K562 (cell line): ENCODE results near the gene TMEM39B. TPM values are rescaled to one million over a fixed set of nuclear protein-coding genes. Genes with fewer than 3 reads are reported as not detected.
A peak's percentile ranks its signal among the peaks of the same experiment; 100 is the strongest.

Source experiments
- BRD9 ChIP-seq: fragments of 450-650 bp; IDR thresholded peaks from 2 replicates; pipeline ENCODE4 v1.6.1; 2018; ENCODE audit warnings: low read depth; ENCODE audit not compliant: partially characterized antibody
- ELF1 ChIP-seq: fragments of 200-800 bp; sonication (Bioruptor generic); IDR thresholded peaks from 2 replicates; pipeline ENCODE4 v1.6.1; 2016; ENCODE audit warnings: missing genetic modification characterization, missing compliant biosample characterization
- ETS1 ChIP-seq: conservative IDR thresholded peaks from 2 replicates; pipeline ENCODE4 v1.6.1; 2011; ENCODE audit warnings: low read depth, mild to moderate bottlenecking, low read length; ENCODE audit not compliant: control insufficient read depth
- MTA3 ChIP-seq: fragments of 450-650 bp; formaldehyde crosslinking; IDR thresholded peaks from 2 replicates; pipeline ENCODE4 v1.6.1; 2017; ENCODE audit warnings: mild to moderate bottlenecking, borderline replicate concordance
- NCOR1 ChIP-seq: fragments of 450-650 bp; IDR thresholded peaks from 2 replicates; pipeline ENCODE4 v1.6.1; 2016; ENCODE audit warnings: mild to moderate bottlenecking, moderate library complexity
- NRF1 ChIP-seq, 2 experiments: fragments of 450-650 bp; IDR thresholded peaks in 1 of 2; conservative IDR thresholded peaks in 1 of 2; 2 replicates each; pipeline ENCODE4 v1.6.1; 2014; ENCODE audit warnings: mild to moderate bottlenecking in 2 of 2
- PHF8 ChIP-seq: fragments of 200-600 bp; sonication (generic); IDR thresholded peaks from 2 replicates; pipeline ENCODE4 v1.6.1; 2012; ENCODE audit warnings: mixed run types, mild to moderate bottlenecking, inconsistent platforms, low read length, moderate library complexity, borderline replicate concordance
- RCOR1 ChIP-seq, 2 experiments: IDR thresholded peaks; 2 replicates each; pipeline ENCODE4 v1.6.1; 2012; ENCODE audit warnings: low read depth in 2 of 2, low read length in 2 of 2, borderline replicate concordance in 1 of 2, improper control_type of control experiment in 1 of 2
- SIN3B ChIP-seq: fragments of 450-650 bp; IDR thresholded peaks from 2 replicates; pipeline ENCODE4 v1.6.1; 2017; ENCODE audit warnings: low read depth, mild to moderate bottlenecking, moderate library complexity
- STAT5B ChIP-seq: fragments of 250-450 bp; sonication (Bioruptor Pico); IDR thresholded peaks from 2 replicates; pipeline ENCODE4 v1.8.0; 2021; ENCODE audit warnings: mild to moderate bottlenecking, inconsistent platforms
- SUPT5H ChIP-seq: fragments of 450-650 bp; IDR thresholded peaks from 2 replicates; pipeline ENCODE4 v1.6.1; 2016
- TCF3 ChIP-seq: sonication (generic); formaldehyde crosslinking; IDR thresholded peaks from 2 replicates; pipeline ENCODE4 v1.4.0; 2020; ENCODE audit warnings: mild to moderate bottlenecking, missing genetic modification reagents
- TEAD4 ChIP-seq, 2 experiments: sonication (generic) in 1 of 2; formaldehyde crosslinking in 1 of 2; IDR thresholded peaks; 2 replicates each; pipeline versions ENCODE4 v1.6.1 to v1.8.0; 2012 to 2022; ENCODE audit warnings: borderline replicate concordance in 1 of 2, inconsistent platforms in 1 of 2, low read length in 1 of 2, mild to moderate bottlenecking in 1 of 2, missing genetic modification reagents in 1 of 2
- XRCC5 ChIP-seq: fragments of 200-400 bp; formaldehyde crosslinking; IDR thresholded peaks from 2 replicates; pipeline ENCODE4 v1.6.1; 2017; ENCODE audit warnings: low read depth, mild to moderate bottlenecking, low read length
- YBX1 ChIP-seq: fragments of 450-650 bp; IDR thresholded peaks from 2 replicates; pipeline ENCODE4 v1.7.1; 2016; ENCODE audit warnings: mild to moderate bottlenecking
- ZBTB49 ChIP-seq: sonication (generic); formaldehyde crosslinking; IDR thresholded peaks from 2 replicates; pipeline ENCODE4 v1.8.0; 2022; ENCODE audit warnings: missing genetic modification reagents, mild to moderate bottlenecking, borderline replicate concordance
- ZKSCAN1 ChIP-seq: fragments of 150-350 bp; IDR thresholded peaks from 2 replicates; pipeline ENCODE4 v1.6.1; 2016; ENCODE audit warnings: low read depth, low read length
- polyA plus RNA-seq, 8 experiments: library from polyadenylated mRNA; depleted of rRNA in 4 of 8; stranded (reverse) in 5 of 8; unstranded in 3 of 8; fragments of >200 nt; fragmentation: Nextera tagmentation in 2 of 8; fragmentation: Illumina TruSeq in 1 of 8; extraction: Ambion mirVana in 2 of 8; extraction: Trizol in 1 of 8; gene quantifications; 2 replicates each; pipeline versions ENCODE4 v1.2.1 to v1.2.3, GENCODE V29; 2011 to 2014; ENCODE audit warnings: inconsistent platforms in 1 of 8, missing spikeins in 1 of 8
- total RNA-seq, 7 experiments: library from RNA; depleted of rRNA in 6 of 7; stranded (reverse); fragments of >200 nt in 6 of 7; fragmentation: Illumina TruSeq in 2 of 7; extraction: Trizol in 2 of 7; gene quantifications; 2 replicates each; pipeline versions ENCODE4 v1.2.1 to v1.2.3, GENCODE V29; 2011 to 2021; ENCODE audit warnings: low replicate concordance in 1 of 7
- TF ChIP-seq, protein P1 (sequence below), 2 experiments: fragments of 450-650 bp; conservative IDR thresholded peaks; 2 replicates each; pipeline ENCODE4 v1.6.1; 2017; ENCODE audit warnings: mild to moderate bottlenecking in 2 of 2, moderate library complexity in 2 of 2
- TF ChIP-seq, protein P2 (sequence below), 2 experiments: fragments of 450-650 bp; IDR thresholded peaks; 2 replicates each; pipeline ENCODE4 v1.6.1; 2018; ENCODE audit warnings: mild to moderate bottlenecking in 2 of 2, low read depth in 1 of 2; ENCODE audit not compliant: partially characterized antibody in 2 of 2

The TMEM39B gene
- total and polyA plus RNA-seq, 9 of the 15 experiments (the other 6 are each of a cell fraction or from before 2014, with no cell fraction given), result 0.92 to 28.5 (median 9.7) TPM

- TF ChIP-seq ETS1 (no peak), SIN3B (no peak), NRF1 (conservative IDR thresholded peaks at IDR 0.05 in 1 of 2, IDR thresholded peaks at IDR 0.05 in 1 of 2) (0 out of 4 replicates have a peak, but pooled peaks of 1 of the 2 experiments have one; percentile 14), SUPT5H (0 out of 2 replicates have a peak, but pooled peaks have one; percentile 5), XRCC5 (0 out of 2 replicates have a peak, but pooled peaks have one; percentile 40), NCOR1 (peak; percentile 56), RCOR1 (IDR thresholded peaks at IDR 0.05; ENCODE audit: borderline replicate concordance in 1 of 2, low read depth in 2 of 2, low read length in 2 of 2) (peak in 1 of 2 experiments; percentile 82; a peak in 1 of 4 replicates), ZBTB49 (CRISPR knock-in tag) (no peak), PHF8 (no peak), STAT5B (CRISPR knock-in tag) (no peak), TCF3 (CRISPR knock-in tag) (peak; percentile 37; the same call in 1 of the 2 replicates), BRD9 (no peak), MTA3 (peak; percentile 44), ZKSCAN1 (no peak), ELF1 (tag) (0 out of 2 replicates have a peak, but pooled peaks have one; percentile 66), TEAD4 (IDR thresholded peaks at IDR 0.05; ENCODE audit: low read length) (peak; percentile 58; the same call in 1 of the 2 replicates), TEAD4 (CRISPR knock-in tag; IDR thresholded peaks at IDR 0.05; ENCODE audit: borderline replicate concordance) (no peak), YBX1 (no peak)
- TF ChIP-seq, protein P1, sequence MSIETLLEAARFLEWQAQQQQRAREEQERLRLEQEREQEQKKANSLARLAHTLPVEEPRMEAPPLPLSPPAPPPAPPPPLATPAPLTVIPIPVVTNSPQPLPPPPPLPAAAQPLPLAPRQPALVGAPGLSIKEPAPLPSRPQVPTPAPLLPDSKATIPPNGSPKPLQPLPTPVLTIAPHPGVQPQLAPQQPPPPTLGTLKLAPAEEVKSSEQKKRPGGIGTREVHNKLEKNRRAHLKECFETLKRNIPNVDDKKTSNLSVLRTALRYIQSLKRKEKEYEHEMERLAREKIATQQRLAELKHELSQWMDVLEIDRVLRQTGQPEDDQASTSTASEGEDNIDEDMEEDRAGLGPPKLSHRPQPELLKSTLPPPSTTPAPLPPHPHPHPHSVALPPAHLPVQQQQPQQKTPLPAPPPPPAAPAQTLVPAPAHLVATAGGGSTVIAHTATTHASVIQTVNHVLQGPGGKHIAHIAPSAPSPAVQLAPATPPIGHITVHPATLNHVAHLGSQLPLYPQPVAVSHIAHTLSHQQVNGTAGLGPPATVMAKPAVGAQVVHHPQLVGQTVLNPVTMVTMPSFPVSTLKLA (conservative IDR thresholded peaks at IDR 0.05), result 0 out of 4 replicates have a peak, but pooled peaks of 1 of the 2 experiments have one; percentile 19
- TF ChIP-seq, protein P2, sequence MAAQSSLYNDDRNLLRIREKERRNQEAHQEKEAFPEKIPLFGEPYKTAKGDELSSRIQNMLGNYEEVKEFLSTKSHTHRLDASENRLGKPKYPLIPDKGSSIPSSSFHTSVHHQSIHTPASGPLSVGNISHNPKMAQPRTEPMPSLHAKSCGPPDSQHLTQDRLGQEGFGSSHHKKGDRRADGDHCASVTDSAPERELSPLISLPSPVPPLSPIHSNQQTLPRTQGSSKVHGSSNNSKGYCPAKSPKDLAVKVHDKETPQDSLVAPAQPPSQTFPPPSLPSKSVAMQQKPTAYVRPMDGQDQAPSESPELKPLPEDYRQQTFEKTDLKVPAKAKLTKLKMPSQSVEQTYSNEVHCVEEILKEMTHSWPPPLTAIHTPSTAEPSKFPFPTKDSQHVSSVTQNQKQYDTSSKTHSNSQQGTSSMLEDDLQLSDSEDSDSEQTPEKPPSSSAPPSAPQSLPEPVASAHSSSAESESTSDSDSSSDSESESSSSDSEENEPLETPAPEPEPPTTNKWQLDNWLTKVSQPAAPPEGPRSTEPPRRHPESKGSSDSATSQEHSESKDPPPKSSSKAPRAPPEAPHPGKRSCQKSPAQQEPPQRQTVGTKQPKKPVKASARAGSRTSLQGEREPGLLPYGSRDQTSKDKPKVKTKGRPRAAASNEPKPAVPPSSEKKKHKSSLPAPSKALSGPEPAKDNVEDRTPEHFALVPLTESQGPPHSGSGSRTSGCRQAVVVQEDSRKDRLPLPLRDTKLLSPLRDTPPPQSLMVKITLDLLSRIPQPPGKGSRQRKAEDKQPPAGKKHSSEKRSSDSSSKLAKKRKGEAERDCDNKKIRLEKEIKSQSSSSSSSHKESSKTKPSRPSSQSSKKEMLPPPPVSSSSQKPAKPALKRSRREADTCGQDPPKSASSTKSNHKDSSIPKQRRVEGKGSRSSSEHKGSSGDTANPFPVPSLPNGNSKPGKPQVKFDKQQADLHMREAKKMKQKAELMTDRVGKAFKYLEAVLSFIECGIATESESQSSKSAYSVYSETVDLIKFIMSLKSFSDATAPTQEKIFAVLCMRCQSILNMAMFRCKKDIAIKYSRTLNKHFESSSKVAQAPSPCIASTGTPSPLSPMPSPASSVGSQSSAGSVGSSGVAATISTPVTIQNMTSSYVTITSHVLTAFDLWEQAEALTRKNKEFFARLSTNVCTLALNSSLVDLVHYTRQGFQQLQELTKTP (IDR thresholded peaks at IDR 0.05; ENCODE audit: low read depth in 1 of 2, partially characterized antibody in 2 of 2), result peak; percentile 31 to 36
Observed at GRCh38 chr1:32066489-32066873, 6.3 kb upstream of the TMEM39B start (continued).
